HEK293T (cell line): Measurements from ENCODE around the gene GEMIN7.

Source experiments
- ELF4 ChIP-seq: fragments of 450-650 bp; IDR thresholded peaks from 2 replicates; pipeline ENCODE4 v1.6.1; 2017; ENCODE audit warnings: antibody characterized with exemption
- FOXA1 ChIP-seq: fragments of 450-650 bp; IDR thresholded peaks from 2 replicates; pipeline ENCODE4 v1.6.1; 2016; ENCODE audit warnings: mild to moderate bottlenecking
- FOXK2 ChIP-seq: fragments of 450-650 bp; IDR thresholded peaks from 2 replicates; pipeline ENCODE4 v1.6.1; 2016; ENCODE audit warnings: mild to moderate bottlenecking
- FOXM1 ChIP-seq: fragments of 450-650 bp; IDR thresholded peaks from 2 replicates; pipeline ENCODE4 v1.6.1; 2017; ENCODE audit warnings: mild to moderate bottlenecking, borderline replicate concordance
- HDGF ChIP-seq: fragments of 450-650 bp; IDR thresholded peaks from 2 replicates; pipeline ENCODE4 v1.6.1; 2017; ENCODE audit warnings: antibody characterized with exemption, borderline replicate concordance
- NFRKB ChIP-seq: fragments of 450-650 bp; IDR thresholded peaks from 2 replicates; pipeline ENCODE4 v1.6.1; 2016; ENCODE audit warnings: mild to moderate bottlenecking, moderate library complexity
- PKNOX1 ChIP-seq: fragments of 450-650 bp; IDR thresholded peaks from 2 replicates; pipeline ENCODE4 v1.6.1; 2016
- SP1 ChIP-seq: fragments of 450-650 bp; IDR thresholded peaks from 2 replicates; pipeline ENCODE4 v1.6.1; 2017
- SUZ12 ChIP-seq: fragments of 450-650 bp; IDR thresholded peaks from 2 replicates; pipeline ENCODE4 v1.6.1; 2016; ENCODE audit warnings: mild to moderate bottlenecking
- TARDBP ChIP-seq: fragments of 450-650 bp; IDR thresholded peaks from 2 replicates; pipeline ENCODE4 v1.6.1; 2016
- ZNF384 ChIP-seq: fragments of 450-650 bp; IDR thresholded peaks from 2 replicates; pipeline ENCODE4 v1.6.1; 2016

- TF ChIP-seq FOXA1 (no peak), SP1 (no peak), FOXM1 (no peak), HDGF (no peak), PKNOX1 (no peak), SUZ12 (no peak), NFRKB (no peak), FOXK2 (no peak), ELF4 (no peak), TARDBP (no peak), ZNF384 (no peak)
These were observed 38.8 kb upstream of the GEMIN7 start for GRCh38 chr19:45040059-45040771.
